Endothelial cell of umbilical vein (primary cell): ENCODE data around the gene ARL10. TPM values are rescaled to one million over a fixed set of nuclear protein-coding genes. Genes with fewer than 3 reads are reported as not detected.

Source experiments
- BruUV-seq: library from RNA; stranded (reverse); fragments of 400-500 nt; replicated peaks from 2 replicates; lab custom pipeline; 2021; lab: Mats Ljungman, UMichigan
- CTCF ChIA-PET: fragments of 300-600, 350-600 bp; sonication (Branson Sonifier 250); formaldehyde crosslinking; loops from one replicate; lab custom pipeline; 2021; ENCODE audit warnings: antibody characterized with exemption, inconsistent platforms; lab: Charles Lee
- POLR2A ChIA-PET: fragments of 300-600, 350-600 bp; sonication (Branson Sonifier 250); formaldehyde crosslinking; loops from one replicate; lab custom pipeline; 2021; ENCODE audit warnings: antibody characterized with exemption, inconsistent platforms; lab: Charles Lee
- DNase-seq: peaks from one replicate; pipeline ENCODE4 v3.0.0-alpha.2; 2011; ENCODE audit warnings: low read depth, low spot score
- FAIRE-seq: peaks from 2 replicates; lab custom pipeline; 2011; peaks lifted over from hg19 to GRCh38; lab: Jason Lieb, UNC
- H2AFZ ChIP-seq: 2 replicates; pipeline ENCODE4 v1.6.0; 2012; ENCODE audit warnings: low read depth, low read length, control low read depth, inconsistent platforms
- H3K27ac ChIP-seq: 2 replicates; pipeline ENCODE4 v1.5.1; 2011; ENCODE audit warnings: low read depth, mild to moderate bottlenecking, control low read depth, low read length, moderate library complexity; ENCODE audit not compliant: insufficient read depth
- H3K27me3 ChIP-seq, 2 experiments: 2 replicates each; pipeline versions ENCODE4 v1.6.0 to v1.6.1; 2011; ENCODE audit warnings: low read length in 2 of 2, mixed read lengths in 1 of 2; ENCODE audit not compliant: control insufficient read depth in 2 of 2, insufficient read depth in 2 of 2
- H3K36me3 ChIP-seq, 2 experiments: 2 replicates in 1 of 2; 3 replicates in 1 of 2; pipeline ENCODE4 v1.5.1; 2011; ENCODE audit warnings: low read length in 2 of 2, mild to moderate bottlenecking in 1 of 2, moderate library complexity in 1 of 2; ENCODE audit not compliant: control insufficient read depth in 2 of 2, insufficient read depth in 2 of 2; ENCODE audit errors: extremely low read depth in 1 of 2
- H3K4me1 ChIP-seq: 3 replicates; pipeline ENCODE4 v1.5.1; 2011; ENCODE audit warnings: mild to moderate bottlenecking, low read length; ENCODE audit not compliant: control insufficient read depth, insufficient read depth; ENCODE audit errors: extremely low read depth
- H3K4me2 ChIP-seq: 2 replicates; pipeline ENCODE4 v1.6.1; 2011; ENCODE audit warnings: low read length, control low read depth, mixed read lengths; ENCODE audit not compliant: insufficient read depth
- H3K4me3 ChIP-seq, 3 experiments: fragments of 200-600 bp in 1 of 3; sonication (generic), shearing (Covaris generic) in 1 of 3; replicated peaks in 1 of 3; 2 replicates each; pipeline ENCODE4 v1.5.1; 2011 to 2016; ENCODE audit warnings: control low read depth in 3 of 3, low read length in 3 of 3, mild to moderate bottlenecking in 2 of 3, inconsistent platforms in 1 of 3, low read depth in 1 of 3, moderate library complexity in 1 of 3; ENCODE audit not compliant: insufficient read depth in 1 of 3
- H3K79me2 ChIP-seq: 2 replicates; pipeline ENCODE4 v1.6.0; 2012; ENCODE audit warnings: low read length, inconsistent platforms; ENCODE audit not compliant: control insufficient read depth, insufficient read depth
- H3K9ac ChIP-seq: replicated peaks from 2 replicates; pipeline ENCODE3; 2011; ENCODE audit warnings: low read length, control low read depth; ENCODE audit not compliant: insufficient read depth; ENCODE audit errors: extremely low read depth
- H3K9me1 ChIP-seq: replicated peaks from 3 replicates; pipeline ENCODE4 v1.6.0; 2011; ENCODE audit warnings: mild to moderate bottlenecking, low read length; ENCODE audit not compliant: control insufficient read depth, insufficient read depth; ENCODE audit errors: extremely low read depth
- H3K9me3 ChIP-seq: replicated peaks from 2 replicates; pipeline ENCODE4 v1.5.1; 2012; ENCODE audit warnings: low read length, inconsistent platforms; ENCODE audit not compliant: control insufficient read depth, insufficient read depth
- H4K20me1 ChIP-seq: replicated peaks from 2 replicates; pipeline ENCODE3; 2011; ENCODE audit warnings: mild to moderate bottlenecking, low read length; ENCODE audit not compliant: control insufficient read depth, insufficient read depth; ENCODE audit errors: extremely low read depth
- EZH2 ChIP-seq: IDR thresholded peaks from 2 replicates; pipeline ENCODE4 v1.6.1; 2012; ENCODE audit warnings: borderline replicate concordance, low read depth, mild to moderate bottlenecking, moderate library complexity, low read length, inconsistent platforms; ENCODE audit not compliant: severe bottlenecking
- FOS ChIP-seq: IDR thresholded peaks from 2 replicates; pipeline ENCODE4 v1.6.1; 2011; ENCODE audit warnings: mild to moderate bottlenecking, low read length, moderate library complexity, borderline replicate concordance; ENCODE audit not compliant: insufficient read depth
- GATA2 ChIP-seq: IDR thresholded peaks from 2 replicates; pipeline ENCODE4 v1.7.0; 2011; ENCODE audit warnings: low read depth, mild to moderate bottlenecking, moderate library complexity, mixed read lengths, low read length; ENCODE audit not compliant: insufficient read length, insufficient read depth
- JUN ChIP-seq: IDR thresholded peaks from 2 replicates; pipeline ENCODE4 v1.6.1; 2011; ENCODE audit warnings: borderline replicate concordance, low read depth; ENCODE audit not compliant: insufficient read length, insufficient read depth
- MYC ChIP-seq: IDR thresholded peaks from one replicate; pipeline ENCODE4 v1.6.1; 2011; ENCODE audit warnings: mild to moderate bottlenecking, low read depth, low read length
- POLR2A ChIP-seq: IDR thresholded peaks from 2 replicates; pipeline ENCODE4 v1.6.1; 2012; ENCODE audit warnings: low read depth, mild to moderate bottlenecking, control low read depth, low read length
- POLR2AphosphoS5 ChIP-seq: IDR thresholded peaks from 2 replicates; pipeline ENCODE4 v1.6.1; 2012; ENCODE audit warnings: low read depth, mild to moderate bottlenecking, control low read depth, low read length, moderate library complexity; ENCODE audit not compliant: insufficient read depth
- dilution Hi-C: fragments of 300-500 bp; cut with MboI; formaldehyde crosslinking; loops from one replicate; pipeline ENCODE4 v1.15.0; 2019; ENCODE audit warnings: low sequenced_read_pairs; ENCODE audit not compliant: extremely low pct_ligation_motif_present
- intact Hi-C: fragments of 100-400 bp; cut with micrococcal nuclease; formaldehyde crosslinking; loops from one replicate; pipeline ENCODE4 v1.10.0; 2022
- polyA plus RNA-seq, 4 experiments: library from polyadenylated mRNA; depleted of rRNA in 3 of 4; stranded (reverse) in 3 of 4; unstranded in 1 of 4; fragments of >200 nt; gene quantifications; 2 replicates each; pipeline versions ENCODE4 v1.2.1 to v1.2.3, GENCODE V29; 2011 to 2012; ENCODE audit warnings: missing spikeins in 1 of 4
- total RNA-seq: library from RNA; stranded (reverse); gene quantifications from 2 replicates; pipeline ENCODE4 v1.2.3, GENCODE V29; 2021
- TF ChIP-seq, protein P1 (sequence below), 2 donors: IDR thresholded peaks; 1 replicate in 1 of 2; 2 replicates in 1 of 2; pipeline ENCODE4 v1.5.1; 2011; ENCODE audit warnings: low read length in 2 of 2, mild to moderate bottlenecking in 2 of 2, moderate library complexity in 2 of 2, control low read depth in 1 of 2, inconsistent platforms in 1 of 2, low read depth in 1 of 2; ENCODE audit not compliant: insufficient read depth in 1 of 2; ENCODE audit errors: extremely low read depth in 1 of 2
- TF ChIP-seq, protein P2 (sequence below): IDR thresholded peaks from 2 replicates; pipeline ENCODE4 v1.6.1; 2011; ENCODE audit not compliant: insufficient read depth, insufficient read length

The ARL10 gene
- total and polyA plus RNA-seq, 2 donors (not counting 3 experiments of a cell fraction or from before 2014, with no cell fraction given) = 7.7 to 20.7 TPM

DNA sequence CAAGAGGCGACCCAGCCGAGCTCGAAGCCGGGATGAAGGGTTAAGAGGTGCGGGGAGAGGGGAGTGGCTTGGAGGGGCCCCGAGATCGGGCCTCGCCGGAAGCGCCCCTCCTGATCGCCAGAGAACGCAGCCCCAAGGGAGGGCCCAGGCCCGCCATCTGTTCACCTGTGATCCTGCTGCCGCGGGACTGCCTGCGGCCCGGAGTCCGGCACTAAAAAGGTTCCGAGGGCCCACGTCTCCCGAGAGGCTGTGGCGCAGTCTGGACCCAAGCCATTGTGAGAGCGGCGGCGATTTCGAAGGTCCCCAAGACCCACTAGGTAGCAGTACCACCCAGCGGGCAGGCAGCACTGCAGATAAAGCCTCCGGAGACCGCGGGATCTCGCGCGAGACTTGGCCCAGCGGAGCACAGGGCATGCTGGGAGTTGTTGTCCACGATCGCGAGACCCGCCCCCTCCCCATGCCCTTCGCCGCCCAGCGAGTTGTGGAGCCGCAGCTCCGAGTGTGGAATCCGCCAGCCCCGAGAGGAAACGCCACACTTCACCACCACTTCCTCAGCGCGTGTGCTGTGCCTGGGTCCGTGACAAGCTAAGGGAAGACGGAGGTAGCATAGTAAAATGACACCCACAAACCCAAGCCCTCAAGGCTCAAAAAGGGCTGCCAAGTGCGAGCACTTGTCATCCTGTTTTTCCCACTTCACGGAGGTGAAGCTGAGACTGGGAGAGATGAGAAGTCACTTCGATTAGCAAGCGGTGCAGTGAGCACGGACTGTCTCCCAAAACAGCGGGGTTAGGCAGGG is 3.7 kb upstream of the ARL10 start, which contains the start of gene KIAA1191:
Gene KIAA1191, minus strand, starts transcription at position 328 of the 796 bp plus-strand sequence. CDS start 2,256 bp downstream, outside the sequence.
- Histone ChIP-seq H3K4me3 (peak within 1 kb of the TSS; percentile 83 to 99 (median 92)), H3K9me3 (no peaks in the 10 kb centered on the region), H4K20me1 (no peaks in the 10 kb centered on the region), H3K9me1 (no peaks in the 10 kb centered on the region), H3K36me3 (peaks cover 0 to 3% of the 10 kb centered on the region in 2 experiments), H2AFZ (peak within 1 kb of the TSS; percentile 94), H3K9ac (peak within 1 kb of the TSS; percentile 95), H3K4me1 (peaks cover 13% of the 10 kb centered on the region), H3K27me3 (no peaks in the 10 kb centered on the region), H3K79me2 (peaks cover 35% of the 10 kb centered on the region), H3K4me2 (peak within 1 kb of the TSS; percentile 75), H3K27ac (peak within 1 kb of the TSS; percentile 67)
- peak; percentile 94 for FAIRE-seq
- intact Hi-C loops = loop anchor here (1.0 to 10.0 kb wide), 3 partner anchors 27 to 175 kb away; partner anchors contain the start of genes HIGD2A, NOP16, RNF44 and SIMC1
- dilution Hi-C loops = no loop called here
- ChIA-PET POLR2A (interaction anchor here (0.8 kb wide), 1 partner anchor 176 kb away, joined by 4 read pairs; the partner anchor contains the start of gene RNF44), CTCF (interaction anchor here (1.1 to 2.9 kb wide), 4 partner anchors 11 to 1246 kb away, joined by 3 to 12 read pairs (median 4); no protein-coding TSS in a partner anchor)
- peak; percentile 94 for DNase-seq
- TSS peak; percentile 67 for BruUV-seq
- no peak for TF ChIP-seq JUN
- TF ChIP-seq POLR2AphosphoS5 = peak; percentile 85
- no peak for TF ChIP-seq EZH2
- peak; percentile 25 for TF ChIP-seq MYC
- TF ChIP-seq GATA2 = peak; percentile 26
- no peak for TF ChIP-seq FOS
- TF ChIP-seq, protein P1, sequence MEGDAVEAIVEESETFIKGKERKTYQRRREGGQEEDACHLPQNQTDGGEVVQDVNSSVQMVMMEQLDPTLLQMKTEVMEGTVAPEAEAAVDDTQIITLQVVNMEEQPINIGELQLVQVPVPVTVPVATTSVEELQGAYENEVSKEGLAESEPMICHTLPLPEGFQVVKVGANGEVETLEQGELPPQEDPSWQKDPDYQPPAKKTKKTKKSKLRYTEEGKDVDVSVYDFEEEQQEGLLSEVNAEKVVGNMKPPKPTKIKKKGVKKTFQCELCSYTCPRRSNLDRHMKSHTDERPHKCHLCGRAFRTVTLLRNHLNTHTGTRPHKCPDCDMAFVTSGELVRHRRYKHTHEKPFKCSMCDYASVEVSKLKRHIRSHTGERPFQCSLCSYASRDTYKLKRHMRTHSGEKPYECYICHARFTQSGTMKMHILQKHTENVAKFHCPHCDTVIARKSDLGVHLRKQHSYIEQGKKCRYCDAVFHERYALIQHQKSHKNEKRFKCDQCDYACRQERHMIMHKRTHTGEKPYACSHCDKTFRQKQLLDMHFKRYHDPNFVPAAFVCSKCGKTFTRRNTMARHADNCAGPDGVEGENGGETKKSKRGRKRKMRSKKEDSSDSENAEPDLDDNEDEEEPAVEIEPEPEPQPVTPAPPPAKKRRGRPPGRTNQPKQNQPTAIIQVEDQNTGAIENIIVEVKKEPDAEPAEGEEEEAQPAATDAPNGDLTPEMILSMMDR (IDR thresholded peaks at IDR 0.05; ENCODE audit: extremely low read depth in 1 of 2, insufficient read depth in 1 of 2, low read depth in 1 of 2, low read length in 2 of 2) = no peak
- TF ChIP-seq POLR2A = peak; percentile 98
- TF ChIP-seq, protein P2, sequence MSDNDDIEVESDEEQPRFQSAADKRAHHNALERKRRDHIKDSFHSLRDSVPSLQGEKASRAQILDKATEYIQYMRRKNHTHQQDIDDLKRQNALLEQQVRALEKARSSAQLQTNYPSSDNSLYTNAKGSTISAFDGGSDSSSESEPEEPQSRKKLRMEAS = no peak
